ENCODE data around the gene ZNF3. TPM values are rescaled to one million over a fixed set of nuclear protein-coding genes. Genes with fewer than 3 reads are reported as not detected.

Gene ZNF3
- polyA plus RNA-seq, 4 donors = 45.5 to 53.9 (median 53.3) TPM

DNA sequence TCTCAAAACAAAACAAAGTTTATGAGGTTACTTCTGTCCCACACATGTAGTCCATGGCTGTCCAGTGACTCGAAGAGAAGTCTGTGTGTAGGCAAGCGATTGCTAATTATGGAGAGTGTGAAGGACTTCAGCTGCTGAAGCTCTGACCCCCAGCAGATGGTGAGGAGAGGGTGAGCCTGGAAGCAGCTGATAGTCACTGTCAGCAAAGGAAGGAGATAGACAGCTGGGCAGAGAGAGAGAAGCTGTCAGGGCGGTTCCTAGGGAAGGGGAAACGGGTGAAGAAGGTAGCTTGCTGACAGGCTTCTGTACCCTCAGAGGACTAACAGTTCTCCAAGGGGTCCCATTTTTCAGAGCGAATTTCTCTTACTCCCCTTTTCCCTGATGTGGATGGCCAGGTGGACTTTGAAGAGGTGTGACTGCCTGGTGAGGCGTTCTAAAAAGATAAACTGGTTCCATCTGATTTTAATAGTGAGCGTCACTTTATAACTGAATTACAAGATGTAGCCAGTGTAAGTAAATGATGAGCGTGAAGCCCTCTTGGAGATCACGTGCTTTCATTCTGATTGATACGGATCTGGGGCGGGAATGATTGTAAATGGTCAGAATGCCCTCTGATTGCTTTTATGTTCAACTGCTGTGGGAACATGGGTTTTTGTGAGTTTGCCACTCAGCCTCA is 19.9 kb downstream of the ZNF3 start:
- no peak for DNase-seq (ENCODE audit: low read depth in 4 of 4, low spot score in 3 of 4)

DNA sequence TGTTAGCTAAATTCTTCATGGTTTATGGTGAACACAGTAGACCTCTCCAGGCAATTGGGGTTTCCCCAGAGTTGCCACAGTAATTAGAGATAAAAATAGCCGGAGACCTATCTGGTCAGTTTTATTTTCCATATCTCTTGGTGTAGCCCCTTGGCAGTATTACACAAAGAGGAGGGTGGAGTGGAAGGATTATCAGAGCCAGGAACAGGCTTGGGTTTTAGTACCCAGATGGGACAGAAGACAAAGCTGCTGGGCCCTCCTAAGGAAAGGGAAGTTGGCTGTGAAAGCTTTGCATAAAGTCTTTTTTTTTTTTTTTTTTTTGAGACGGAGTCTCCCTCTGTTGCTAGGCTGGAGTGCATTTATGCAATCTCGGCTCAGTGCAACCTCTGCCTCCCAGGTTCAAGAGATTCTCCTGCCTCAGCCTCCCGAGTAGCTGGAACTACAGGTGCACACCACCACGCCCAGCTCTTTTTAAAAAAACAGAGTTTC is 22.2 kb downstream of the ZNF3 start:
- no peak for DNase-seq (ENCODE audit: low read depth in 4 of 4, low spot score in 3 of 4)

DNA sequence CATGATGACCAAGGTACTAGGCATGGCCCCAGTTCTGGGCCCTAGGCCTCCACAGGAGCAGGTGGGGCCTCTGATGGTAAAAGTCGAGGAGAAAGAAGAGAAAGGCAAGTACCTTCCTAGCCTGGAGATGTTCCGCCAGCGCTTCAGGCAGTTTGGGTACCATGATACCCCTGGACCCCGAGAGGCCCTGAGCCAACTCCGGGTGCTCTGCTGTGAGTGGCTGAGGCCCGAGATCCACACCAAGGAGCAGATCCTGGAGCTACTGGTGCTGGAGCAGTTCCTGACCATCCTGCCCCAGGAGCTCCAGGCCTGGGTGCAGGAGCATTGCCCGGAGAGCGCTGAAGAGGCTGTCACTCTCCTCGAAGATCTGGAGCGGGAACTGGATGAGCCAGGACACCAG is 24.5 kb downstream of the ZNF3 start:
- DNase-seq (ENCODE audit: low read depth in 4 of 4, low spot score in 3 of 4) = no peak

DNA sequence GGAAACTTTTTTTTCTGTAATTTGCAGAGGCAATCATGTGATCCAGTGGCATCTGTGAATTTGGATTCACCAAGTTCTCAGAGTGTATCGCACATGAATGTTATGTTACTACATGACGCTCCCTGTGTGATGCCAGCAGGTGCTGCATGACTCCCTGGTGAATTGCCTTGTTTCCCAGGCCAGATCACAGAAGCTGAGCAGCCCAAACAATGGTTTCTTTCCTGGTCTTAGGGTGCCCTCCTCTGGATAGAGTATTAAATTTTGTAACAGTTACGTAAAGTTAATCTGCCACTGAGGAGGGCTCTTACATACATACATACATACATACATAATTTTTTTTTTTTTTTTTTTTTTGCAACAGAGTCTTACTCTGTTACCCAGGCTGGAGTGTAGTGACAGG is 28.3 kb downstream of the ZNF3 start:
- peak in 2 of 4 donors; percentile 12 to 26 for DNase-seq (ENCODE audit: low read depth in 4 of 4, low spot score in 3 of 4)

DNA sequence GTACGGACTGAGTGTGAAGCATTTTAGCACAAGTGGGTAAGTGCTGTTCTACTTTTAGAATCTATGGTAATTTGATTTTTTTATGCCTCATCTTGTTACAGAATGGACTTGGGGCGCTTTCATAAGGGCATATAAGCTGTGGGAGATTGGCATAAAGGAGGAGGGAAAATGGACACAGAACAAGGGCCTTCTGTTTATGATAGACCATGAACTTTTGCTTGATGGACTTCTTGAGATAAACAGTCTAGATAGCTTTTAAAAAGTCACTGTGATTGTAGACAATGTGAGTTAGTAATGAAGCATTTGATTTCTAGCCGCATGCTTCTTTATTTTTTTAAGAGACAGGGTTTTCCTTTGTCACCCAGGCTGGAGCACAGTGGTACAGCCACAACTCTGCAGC is 29.9 kb downstream of the ZNF3 start:
- DNase-seq (ENCODE audit: low read depth in 4 of 4, low spot score in 3 of 4) = no peak

DNA sequence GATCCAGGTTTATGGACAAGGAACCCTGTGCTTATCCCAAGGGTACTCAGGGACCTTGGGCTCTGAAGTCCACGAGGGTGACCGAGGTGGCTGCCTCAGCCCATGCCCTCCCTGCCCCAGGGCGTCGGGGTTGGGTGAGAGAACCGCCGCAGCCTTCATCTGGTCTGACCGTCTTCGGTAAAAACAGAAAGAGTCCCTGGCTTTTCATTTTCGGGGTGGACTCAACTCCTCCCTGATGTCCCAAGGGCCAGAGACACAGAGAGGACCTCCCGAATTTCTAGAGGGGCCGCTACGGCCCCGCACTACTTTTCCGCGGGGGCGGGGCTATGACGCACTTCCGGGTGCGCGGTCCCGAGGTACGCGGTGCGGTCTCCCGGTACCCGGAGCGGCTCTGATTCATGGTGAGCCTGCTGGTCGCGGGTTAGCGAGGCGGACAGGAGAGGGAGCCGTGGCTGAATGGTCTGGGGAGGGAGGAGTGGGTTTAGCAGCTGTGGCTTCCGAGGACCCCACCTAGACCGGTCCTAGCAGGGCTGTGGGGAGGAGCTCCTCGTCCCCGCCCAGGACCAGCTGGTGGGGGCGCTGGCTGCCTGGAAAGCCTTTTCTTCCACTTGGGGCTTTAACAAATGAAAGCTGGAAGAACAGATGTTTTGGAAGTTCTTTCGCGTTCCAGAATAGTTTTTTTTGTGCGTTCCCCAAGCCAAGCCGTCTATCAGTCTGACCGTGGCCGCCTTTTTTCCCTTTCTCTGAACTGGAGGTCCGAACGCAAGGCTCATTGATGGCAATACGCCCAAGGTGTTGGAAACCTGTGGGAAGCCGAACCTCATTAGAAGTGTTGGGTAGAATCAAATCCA is 31.9 kb downstream of the ZNF3 start, which contains the start of gene ZSCAN21:
Gene ZSCAN21, plus strand, starts transcription at position 334 of the 851 bp plus-strand sequence. CDS start 7,233 bp downstream, outside the sequence.
- DNase-seq (ENCODE audit: low read depth in 4 of 4, low spot score in 3 of 4) = peak; percentile 69 to 87 (median 74)

DNA sequence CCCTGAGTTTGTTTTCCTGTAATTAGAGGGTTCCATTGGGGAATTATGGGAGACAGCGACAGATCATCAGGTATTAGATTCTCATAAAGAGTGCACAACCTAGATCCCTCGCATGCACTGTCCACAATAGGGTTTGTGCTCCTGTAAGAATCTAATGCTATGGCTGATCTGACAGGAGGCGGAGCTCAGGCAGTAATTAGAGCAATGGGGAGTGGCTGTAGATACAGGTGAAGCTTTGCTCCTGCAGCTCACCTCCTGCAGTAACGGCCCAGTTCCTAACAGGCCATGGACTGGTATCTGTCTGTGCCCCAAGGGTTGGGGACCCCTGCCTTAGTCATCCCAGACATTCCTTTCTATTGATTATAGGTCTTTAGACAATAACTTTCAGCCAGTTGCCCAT is 32.8 kb downstream of the ZNF3 start:
- no peak for DNase-seq (ENCODE audit: low read depth in 4 of 4, low spot score in 3 of 4)

DNA sequence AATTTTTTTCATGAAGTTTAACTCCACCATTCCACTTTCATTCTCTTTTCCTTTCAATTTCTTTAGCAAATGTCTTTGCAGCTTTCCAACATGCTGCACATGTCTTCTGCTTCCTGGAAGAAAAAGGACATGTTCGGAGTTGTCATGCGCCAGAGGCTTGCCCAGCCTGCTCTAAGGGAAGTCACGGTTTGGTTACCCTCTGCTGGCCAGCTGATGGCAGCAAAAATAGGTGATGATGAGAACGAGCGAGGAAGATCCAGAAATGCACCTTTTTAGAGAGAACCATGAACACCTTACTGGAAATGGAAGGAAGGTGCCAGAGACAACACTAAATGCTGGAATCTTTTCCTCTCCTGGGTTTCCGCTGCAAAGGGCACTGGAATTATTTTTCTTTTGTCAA is 36.8 kb downstream of the ZNF3 start:
- no peak for DNase-seq (ENCODE audit: low read depth in 4 of 4, low spot score in 3 of 4)

DNA sequence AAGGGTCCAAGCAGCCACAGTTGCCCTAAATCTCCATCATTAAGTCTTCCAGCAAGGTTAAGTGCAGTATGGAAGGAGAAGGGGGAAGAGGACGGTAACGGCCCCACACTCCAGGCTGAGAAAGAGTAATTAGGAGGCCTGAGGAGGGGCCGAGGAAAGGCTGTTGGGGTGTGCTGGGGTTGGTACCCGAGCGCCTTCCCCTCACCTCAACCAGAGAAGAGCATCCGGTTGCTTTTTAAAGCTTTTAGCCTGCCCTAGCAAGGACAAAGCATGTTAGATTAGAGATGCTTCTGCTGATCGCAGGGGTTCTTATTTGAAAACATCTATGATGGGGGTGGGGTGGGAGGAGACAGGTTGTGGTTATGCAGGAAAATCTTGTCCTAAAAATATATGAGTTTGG is 40.9 kb downstream of the ZNF3 start:
- DNase-seq (ENCODE audit: low read depth in 4 of 4, low spot score in 3 of 4) = no peak

DNA sequence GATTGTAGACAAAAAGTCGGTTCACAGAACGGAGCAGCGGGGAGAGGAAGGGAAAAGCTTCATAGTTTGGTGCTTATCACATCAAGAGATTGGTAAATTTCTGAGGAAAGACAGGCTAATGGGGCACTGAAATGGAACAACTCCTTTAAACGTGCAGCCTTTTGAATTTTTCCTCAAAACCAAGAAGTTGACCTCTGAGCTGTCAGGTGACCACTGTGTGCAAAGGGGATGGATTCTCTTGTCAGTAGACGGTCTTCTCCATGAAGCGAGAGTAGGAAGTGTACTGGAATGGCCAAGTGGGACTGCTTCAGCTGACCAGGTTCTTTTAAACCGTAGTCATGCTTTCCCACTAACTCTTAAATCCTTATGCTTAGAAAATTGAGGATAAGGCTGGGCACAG is 43.2 kb downstream of the ZNF3 start:
- DNase-seq (ENCODE audit: low read depth in 4 of 4, low spot score in 3 of 4) = no peak

DNA sequence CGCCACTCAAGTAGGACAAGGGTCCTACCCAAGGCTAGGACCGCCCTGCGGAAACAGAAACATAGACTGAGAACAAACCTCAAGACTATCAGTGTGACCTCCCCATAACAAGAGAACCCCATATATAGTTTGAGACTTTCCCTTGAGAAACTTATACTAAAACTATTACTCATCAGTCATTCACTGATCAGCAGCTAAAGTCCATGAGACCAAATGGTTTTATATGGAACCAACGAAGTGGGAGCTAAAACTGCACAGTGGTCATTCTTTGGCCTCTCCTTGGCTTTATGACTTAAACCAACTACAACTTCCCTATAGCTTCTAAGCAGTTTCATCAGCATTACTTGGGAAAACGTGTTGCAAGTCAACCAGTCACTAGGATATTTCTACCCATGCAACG is 45.6 kb downstream of the ZNF3 start:
- no peak for DNase-seq (ENCODE audit: low read depth in 4 of 4, low spot score in 3 of 4)

DNA sequence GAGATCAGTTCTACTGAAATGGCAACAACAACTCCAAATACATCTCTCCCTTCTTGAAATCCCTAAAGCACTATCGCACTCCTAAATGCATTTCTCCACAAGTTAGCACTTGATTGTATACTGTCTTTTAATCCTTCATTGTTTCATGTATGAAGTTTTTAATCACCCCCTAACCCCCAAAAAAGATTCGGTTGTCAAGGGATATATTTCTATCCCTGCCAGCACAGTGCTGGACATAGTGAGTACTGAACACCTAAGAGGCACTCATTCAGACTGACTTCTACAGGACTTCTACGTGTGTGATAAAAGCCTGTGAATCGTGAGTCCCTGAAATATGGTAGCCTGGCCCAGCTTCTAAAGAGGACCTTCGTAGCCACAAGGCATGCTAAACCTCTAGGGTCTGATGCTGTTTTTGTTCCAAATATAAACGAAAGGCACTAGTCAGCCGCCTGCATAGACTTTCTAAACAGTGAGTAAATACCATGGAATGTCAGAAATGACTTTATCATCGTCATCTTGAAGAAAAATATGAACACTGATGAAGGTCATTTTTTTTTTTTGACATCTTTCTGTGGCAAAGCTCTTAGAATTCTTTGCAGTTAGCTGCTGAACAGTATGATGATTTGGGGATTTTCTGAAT is 46.5 kb downstream of the ZNF3 start:
- no peak for DNase-seq (ENCODE audit: low read depth in 4 of 4, low spot score in 3 of 4)

DNA sequence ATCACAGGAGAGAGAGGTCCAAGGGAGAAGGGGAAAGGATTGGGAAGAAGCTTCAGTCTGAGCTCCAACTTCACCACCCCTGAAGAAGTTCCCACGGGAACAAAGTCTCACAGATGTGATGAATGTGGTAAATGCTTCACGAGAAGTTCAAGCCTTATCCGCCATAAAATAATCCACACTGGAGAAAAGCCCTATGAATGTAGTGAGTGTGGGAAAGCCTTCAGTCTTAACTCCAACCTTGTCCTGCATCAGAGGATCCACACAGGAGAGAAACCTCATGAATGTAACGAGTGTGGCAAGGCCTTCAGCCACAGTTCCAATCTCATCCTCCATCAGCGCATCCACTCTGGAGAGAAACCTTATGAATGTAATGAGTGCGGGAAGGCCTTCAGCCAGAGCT is 48.0 kb downstream of the ZNF3 start:
- DNase-seq (ENCODE audit: low read depth in 4 of 4, low spot score in 3 of 4) = no peak

DNA sequence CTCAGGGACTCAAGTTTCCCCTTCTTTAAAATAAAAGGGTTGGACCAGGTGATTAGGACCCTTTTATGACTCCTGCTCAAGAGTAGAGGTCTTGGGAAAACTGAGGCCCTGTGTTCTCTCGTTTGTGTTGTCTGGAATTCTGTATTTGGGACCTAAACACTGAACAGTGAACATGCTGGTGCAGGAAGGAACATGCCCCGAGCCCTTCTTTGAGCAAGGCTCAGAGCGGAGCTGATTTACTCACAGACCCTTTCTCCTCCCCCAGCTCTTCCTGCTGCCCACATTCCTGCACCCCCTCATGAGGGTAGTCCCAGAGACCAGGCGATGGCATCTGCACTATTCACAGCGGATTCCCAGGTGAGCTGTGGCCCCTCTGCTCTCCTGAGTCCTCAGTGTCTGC is 51.9 kb downstream of the ZNF3 start:
- DNase-seq (ENCODE audit: low read depth in 4 of 4, low spot score in 3 of 4) = no peak

DNA sequence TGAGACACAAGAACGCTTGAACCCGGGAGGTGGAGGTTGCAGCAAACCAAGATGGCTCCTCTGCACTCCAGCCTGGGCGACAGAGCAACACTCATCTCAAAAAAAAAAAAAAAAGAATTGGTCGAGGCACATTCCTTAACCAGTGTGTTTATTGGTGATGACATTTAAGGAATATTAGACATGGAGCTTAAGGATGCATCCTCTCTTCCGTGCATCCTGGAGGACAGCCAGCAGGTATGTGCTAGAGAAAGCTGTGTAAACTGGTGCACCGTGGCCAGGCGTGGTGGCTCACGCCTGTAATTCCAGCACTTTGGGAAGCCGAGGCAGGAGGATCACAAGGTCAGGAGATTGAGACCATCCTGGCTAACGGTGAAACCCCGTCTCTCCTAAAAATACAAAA is 54.3 kb downstream of the ZNF3 start:
- DNase-seq (ENCODE audit: low read depth in 4 of 4, low spot score in 3 of 4) = no peak

DNA sequence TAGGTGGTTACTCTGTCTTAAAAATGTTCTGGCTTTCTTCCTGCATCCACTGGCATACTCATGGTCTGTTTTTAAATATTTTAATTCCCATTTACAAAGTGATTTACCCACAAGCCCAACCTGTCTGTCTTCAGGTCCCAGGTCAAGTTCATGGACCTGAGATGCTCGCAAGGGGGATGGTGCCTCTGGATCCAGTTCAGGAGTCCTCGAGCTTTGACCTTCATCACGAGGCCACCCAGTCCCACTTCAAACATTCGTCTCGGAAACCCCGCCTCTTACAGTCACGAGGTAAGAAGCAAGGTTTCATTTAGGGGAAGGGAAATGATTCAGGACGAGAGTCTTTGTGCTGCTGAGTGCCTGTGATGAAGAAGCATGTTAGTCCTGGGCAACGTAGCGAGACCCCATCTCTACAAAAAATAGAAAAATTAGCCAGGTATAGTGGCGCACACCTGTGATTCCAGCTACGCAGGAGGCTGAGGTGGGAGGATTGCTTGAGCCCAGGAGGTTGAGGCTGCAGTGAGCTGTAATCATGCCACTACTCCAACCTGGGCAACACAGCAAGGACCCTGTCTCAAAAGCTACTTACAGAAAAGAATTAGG is 57.4 kb downstream of the ZNF3 start:
- DNase-seq (ENCODE audit: low read depth in 4 of 4, low spot score in 3 of 4) = no peak

DNA sequence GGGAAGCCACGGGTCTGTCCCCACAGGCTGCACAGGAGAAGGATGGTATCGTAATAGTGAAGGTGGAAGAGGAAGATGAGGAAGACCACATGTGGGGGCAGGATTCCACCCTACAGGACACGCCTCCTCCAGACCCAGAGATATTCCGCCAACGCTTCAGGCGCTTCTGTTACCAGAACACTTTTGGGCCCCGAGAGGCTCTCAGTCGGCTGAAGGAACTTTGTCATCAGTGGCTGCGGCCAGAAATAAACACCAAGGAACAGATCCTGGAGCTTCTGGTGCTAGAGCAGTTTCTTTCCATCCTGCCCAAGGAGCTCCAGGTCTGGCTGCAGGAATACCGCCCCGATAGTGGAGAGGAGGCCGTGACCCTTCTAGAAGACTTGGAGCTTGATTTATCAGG is 58.0 kb downstream of the ZNF3 start:
- DNase-seq (ENCODE audit: low read depth in 4 of 4, low spot score in 3 of 4) = no peak

DNA sequence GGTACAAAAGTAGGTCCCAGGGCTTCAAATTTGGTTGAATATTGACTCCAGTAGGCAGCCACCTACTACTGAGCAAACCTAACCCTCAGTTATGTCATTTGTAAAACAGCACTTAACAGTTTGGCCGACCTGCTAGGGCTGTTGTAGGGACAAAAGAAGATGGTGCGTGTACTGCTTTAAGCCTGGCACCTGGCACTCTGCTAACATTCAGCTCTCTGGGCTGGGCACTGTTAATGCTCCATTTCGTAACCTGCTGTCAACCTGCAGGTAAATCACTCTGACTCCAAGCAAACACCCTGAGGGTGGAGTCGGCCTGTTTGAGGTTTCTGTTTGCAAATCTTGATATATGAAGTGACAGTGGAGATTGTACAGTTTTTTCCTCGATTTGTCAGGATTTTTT is 58.9 kb downstream of the ZNF3 start:
- no peak for DNase-seq (ENCODE audit: low read depth in 4 of 4, low spot score in 3 of 4)

DNA sequence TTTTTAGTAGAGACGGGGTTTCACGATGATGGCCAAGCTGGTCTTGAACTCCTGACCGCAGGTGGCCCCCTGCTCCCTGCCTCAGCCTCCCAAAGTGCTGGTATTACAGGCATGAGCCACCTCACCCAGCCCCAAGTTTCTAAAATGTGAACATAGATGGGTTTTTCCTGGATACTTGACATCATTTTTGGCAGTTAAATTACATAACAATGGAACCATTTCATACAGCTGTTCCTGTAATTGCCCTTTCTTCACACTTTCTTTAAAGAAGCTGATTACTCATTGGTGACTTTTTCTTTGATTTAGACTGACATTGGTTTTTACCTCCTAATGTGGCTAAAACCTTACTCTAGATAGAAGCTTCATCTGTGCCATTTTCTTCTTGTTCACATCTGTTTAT is 60.2 kb downstream of the ZNF3 start:
- DNase-seq (ENCODE audit: low read depth in 4 of 4, low spot score in 3 of 4) = no peak

Measured in right renal pelvis (tissue), 4 donors.